Astrocyte (in vitro differentiated cells and primary cell): ENCODE measurements around the gene SLC25A46. TPM values are rescaled to one million over a fixed set of nuclear protein-coding genes. Genes with fewer than 3 reads are reported as not detected.

ENCODE experiments used
- DNase-seq: peaks from one replicate; pipeline ENCODE4 v3.0.0-alpha.2; 2010; ENCODE audit warnings: low read depth
- FAIRE-seq: peaks from 2 replicates; lab custom pipeline; 2011; peaks lifted over from hg19 to GRCh38; lab: Jason Lieb, UNC
- H2AFZ ChIP-seq: 2 replicates; pipeline ENCODE4 v1.6.0; 2012; ENCODE audit warnings: low read depth, low read length, inconsistent platforms
- H3K27ac ChIP-seq: 2 replicates; pipeline ENCODE4 v1.5.1; 2011; ENCODE audit warnings: low read depth, low read length, inconsistent platforms
- H3K27me3 ChIP-seq: 2 replicates; pipeline ENCODE4 v1.6.0; 2011; ENCODE audit warnings: low read length, inconsistent platforms; ENCODE audit not compliant: insufficient read depth
- H3K36me3 ChIP-seq: 2 replicates; pipeline ENCODE4 v1.5.1; 2011; ENCODE audit warnings: low read length, inconsistent platforms; ENCODE audit not compliant: insufficient read depth
- H3K4me1 ChIP-seq: 2 replicates; pipeline ENCODE4 v1.5.1; 2011; ENCODE audit warnings: low read length, inconsistent platforms; ENCODE audit not compliant: insufficient read depth
- H3K4me2 ChIP-seq: 2 replicates; pipeline ENCODE4 v1.6.0; 2012; ENCODE audit warnings: low read length, inconsistent platforms
- H3K4me3 ChIP-seq: 2 replicates; pipeline ENCODE4 v1.5.1; 2011; ENCODE audit warnings: low read depth, mild to moderate bottlenecking, low read length, inconsistent platforms; ENCODE audit not compliant: insufficient read depth
- H3K79me2 ChIP-seq: 2 replicates; pipeline ENCODE4 v1.6.0; 2012; ENCODE audit warnings: mild to moderate bottlenecking, low read length, inconsistent platforms; ENCODE audit not compliant: insufficient read depth
- H3K9ac ChIP-seq: 2 replicates; pipeline ENCODE4 v1.6.0; 2012; ENCODE audit warnings: mild to moderate bottlenecking, low read length, inconsistent platforms
- H3K9me3 ChIP-seq: 2 replicates; pipeline ENCODE4 v1.5.1; 2012; ENCODE audit warnings: low read depth, mild to moderate bottlenecking, low read length, inconsistent platforms; ENCODE audit not compliant: insufficient read depth
- H4K20me1 ChIP-seq: 2 replicates; pipeline ENCODE4 v1.6.0; 2012; ENCODE audit warnings: low read length, inconsistent platforms; ENCODE audit not compliant: insufficient read depth
- H3K27ac Mint-ChIP-seq: one replicate; pipeline ENCODE4 v1.8.0; 2021; ENCODE audit warnings: mild to moderate bottlenecking, mixed read lengths; ENCODE audit not compliant: unreplicated experiment
- H3K27me3 Mint-ChIP-seq: one replicate; pipeline ENCODE4 v1.8.0; 2021; ENCODE audit warnings: low read depth, mixed read lengths; ENCODE audit not compliant: unreplicated experiment
- H3K36me3 Mint-ChIP-seq: one replicate; pipeline ENCODE4 v1.8.0; 2021; ENCODE audit warnings: low read depth, mixed read lengths; ENCODE audit not compliant: unreplicated experiment
- H3K4me1 Mint-ChIP-seq: one replicate; pipeline ENCODE4 v1.8.0; 2021; ENCODE audit warnings: low read depth, mixed read lengths; ENCODE audit not compliant: unreplicated experiment
- H3K4me3 Mint-ChIP-seq: one replicate; pipeline ENCODE4 v1.8.0; 2021; ENCODE audit warnings: mild to moderate bottlenecking, moderate library complexity, mixed read lengths; ENCODE audit not compliant: unreplicated experiment
- H3K9me3 Mint-ChIP-seq: one replicate; pipeline ENCODE4 v1.8.0; 2021; ENCODE audit warnings: mild to moderate bottlenecking, mixed read lengths; ENCODE audit not compliant: unreplicated experiment
- CTCF ChIP-seq: IDR thresholded peaks from 2 replicates; pipeline ENCODE4 v1.5.1; 2011; ENCODE audit warnings: low read depth, mild to moderate bottlenecking, inconsistent platforms, low read length, moderate library complexity; ENCODE audit not compliant: insufficient read depth
- EZH2 ChIP-seq: IDR thresholded peaks from 2 replicates; pipeline ENCODE4 v1.6.1; 2012; ENCODE audit warnings: mild to moderate bottlenecking, low read length, inconsistent platforms; ENCODE audit not compliant: insufficient read depth
- total RNA-seq: library from RNA; stranded (reverse); gene quantifications from 2 replicates; pipeline ENCODE4 v1.2.1, GENCODE V29; 2021

SLC25A46 gene
- total RNA-seq, 1 donor from 2014 or later, result 39.2 TPM

- TF ChIP-seq EZH2 (no peak), CTCF (no peak)
- Histone ChIP-seq H3K4me3 (no peak overlapping the region), H3K36me3 (no peaks in the 10 kb centered on the region), H3K27me3 (no peaks in the 10 kb centered on the region), H4K20me1 (no peaks in the 10 kb centered on the region), H3K4me2 (no peak overlapping the region), H3K9me3 (no peaks in the 10 kb centered on the region), H3K79me2 (no peaks in the 10 kb centered on the region), H3K4me1 (no peaks in the 10 kb centered on the region), H3K27ac (no peak overlapping the region), H2AFZ (no peak overlapping the region), H3K9ac (no peak overlapping the region)
- Mint-ChIP-seq H3K4me3 (no peak overlapping the region), H3K4me1 (peaks cover 8% of the 10 kb centered on the region), H3K27me3 (no peaks in the 10 kb centered on the region), H3K36me3 (no peaks in the 10 kb centered on the region), H3K27ac (no peak overlapping the region), H3K9me3 (peaks cover 2% of the 10 kb centered on the region)
- FAIRE-seq (no peak), DNase-seq (no peak)
Measured at GRCh38 chr5:110702300-110702699, 36.5 kb upstream of the SLC25A46 start.

GRCh38 chr5:110702704-110703103 lies 36.1 kb upstream of the SLC25A46 start:
- DNase-seq (no peak), FAIRE-seq (no peak)
- Mint-ChIP-seq H3K4me3 (no peak overlapping the region), H3K4me1 (peaks cover 8% of the 10 kb centered on the region), H3K9me3 (peaks cover 2% of the 10 kb centered on the region), H3K36me3 (no peaks in the 10 kb centered on the region), H3K27ac (no peak overlapping the region), H3K27me3 (no peaks in the 10 kb centered on the region)
- H3K36me3 ChIP-seq, result no peaks in the 10 kb centered on the region
- TF ChIP-seq EZH2 (no peak), CTCF (no peak)
- H3K27me3 ChIP-seq, result no peaks in the 10 kb centered on the region
- H3K4me1 ChIP-seq, result no peaks in the 10 kb centered on the region
- no peak overlapping the region for H3K27ac ChIP-seq
- no peak overlapping the region for H3K9ac ChIP-seq
- H3K9me3 ChIP-seq, result no peaks in the 10 kb centered on the region
- H4K20me1 ChIP-seq, result no peaks in the 10 kb centered on the region
- no peak overlapping the region for H2AFZ ChIP-seq
- H3K79me2 ChIP-seq, result no peaks in the 10 kb centered on the region
- no peak overlapping the region for H3K4me3 ChIP-seq
- no peak overlapping the region for H3K4me2 ChIP-seq

GRCh38 chr5:110703481-110703880 lies 35.3 kb upstream of the SLC25A46 start:
- no peaks in the 10 kb centered on the region for H3K9me3 ChIP-seq
- H3K4me3 ChIP-seq, result no peak overlapping the region
- peaks cover 8% of the 10 kb centered on the region for H3K4me1 Mint-ChIP-seq
- no peak overlapping the region for H3K27ac Mint-ChIP-seq
- H3K4me3 Mint-ChIP-seq, result no peak overlapping the region
- H3K9me3 Mint-ChIP-seq, result no peaks in the 10 kb centered on the region
- no peaks in the 10 kb centered on the region for H3K4me1 ChIP-seq
- H3K4me2 ChIP-seq, result no peak overlapping the region
- TF ChIP-seq CTCF, result no peak
- TF ChIP-seq EZH2, result no peak
- no peaks in the 10 kb centered on the region for H3K79me2 ChIP-seq
- H3K36me3 ChIP-seq, result no peaks in the 10 kb centered on the region
- no peak overlapping the region for H2AFZ ChIP-seq
- DNase-seq, result no peak
- H3K36me3 Mint-ChIP-seq, result no peaks in the 10 kb centered on the region
- no peak for FAIRE-seq
- no peak overlapping the region for H3K27ac ChIP-seq
- H3K9ac ChIP-seq, result no peak overlapping the region
- no peaks in the 10 kb centered on the region for H3K27me3 Mint-ChIP-seq
- H3K27me3 ChIP-seq, result no peaks in the 10 kb centered on the region
- H4K20me1 ChIP-seq, result no peaks in the 10 kb centered on the region
